Measurements from ENCODE around the gene RPL14.

The RPL14 gene

DNA sequence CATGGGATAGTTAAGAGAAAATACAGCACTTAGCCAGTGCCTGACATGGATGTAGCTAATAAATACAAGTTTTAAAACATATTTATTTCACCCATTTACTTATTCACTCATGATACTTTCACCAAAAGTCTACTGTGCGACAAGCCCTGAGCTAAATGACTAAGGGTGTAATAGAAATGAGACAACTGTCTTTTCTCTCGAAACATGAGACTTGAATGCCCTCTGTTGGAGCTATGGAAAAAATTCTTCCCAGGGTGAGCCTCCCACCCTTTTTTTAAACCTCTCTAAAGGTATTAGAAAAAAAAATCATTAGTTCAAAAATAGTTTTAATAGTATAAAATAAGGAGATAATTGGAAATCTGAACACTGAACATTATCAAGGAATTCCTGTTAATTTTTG, 24.3 kb upstream of the RPL14 start:
- ChIA-PET POLR2A (no interaction called here), CTCF (no interaction called here)
- no peak for DNase-seq (ENCODE audit: extremely low spot score)
- TF ChIP-seq, protein P1, sequence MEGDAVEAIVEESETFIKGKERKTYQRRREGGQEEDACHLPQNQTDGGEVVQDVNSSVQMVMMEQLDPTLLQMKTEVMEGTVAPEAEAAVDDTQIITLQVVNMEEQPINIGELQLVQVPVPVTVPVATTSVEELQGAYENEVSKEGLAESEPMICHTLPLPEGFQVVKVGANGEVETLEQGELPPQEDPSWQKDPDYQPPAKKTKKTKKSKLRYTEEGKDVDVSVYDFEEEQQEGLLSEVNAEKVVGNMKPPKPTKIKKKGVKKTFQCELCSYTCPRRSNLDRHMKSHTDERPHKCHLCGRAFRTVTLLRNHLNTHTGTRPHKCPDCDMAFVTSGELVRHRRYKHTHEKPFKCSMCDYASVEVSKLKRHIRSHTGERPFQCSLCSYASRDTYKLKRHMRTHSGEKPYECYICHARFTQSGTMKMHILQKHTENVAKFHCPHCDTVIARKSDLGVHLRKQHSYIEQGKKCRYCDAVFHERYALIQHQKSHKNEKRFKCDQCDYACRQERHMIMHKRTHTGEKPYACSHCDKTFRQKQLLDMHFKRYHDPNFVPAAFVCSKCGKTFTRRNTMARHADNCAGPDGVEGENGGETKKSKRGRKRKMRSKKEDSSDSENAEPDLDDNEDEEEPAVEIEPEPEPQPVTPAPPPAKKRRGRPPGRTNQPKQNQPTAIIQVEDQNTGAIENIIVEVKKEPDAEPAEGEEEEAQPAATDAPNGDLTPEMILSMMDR (IDR thresholded peaks at IDR 0.05; ENCODE audit: control extremely low read depth, extremely low read depth, low read depth, missing control alignments) = no peak

GRCh38 chr3:40437889-40438288, 19.2 kb upstream of the RPL14 start:
- DNase-seq (ENCODE audit: extremely low spot score) = no peak
- POLR2A ChIA-PET = no interaction called here
- TF ChIP-seq, protein P1 (IDR thresholded peaks at IDR 0.05; ENCODE audit: control extremely low read depth, extremely low read depth, low read depth, missing control alignments) = no peak
- CTCF ChIA-PET = interaction anchor here (1.6 kb wide), 1 partner anchor 8 kb away, joined by 5 read pairs; no protein-coding TSS in a partner anchor

GRCh38 chr3:40445062-40445461, 12.1 kb upstream of the RPL14 start:
- TF ChIP-seq, protein P1 (IDR thresholded peaks at IDR 0.05; ENCODE audit: control extremely low read depth, extremely low read depth, low read depth, missing control alignments) = no peak

DNA sequence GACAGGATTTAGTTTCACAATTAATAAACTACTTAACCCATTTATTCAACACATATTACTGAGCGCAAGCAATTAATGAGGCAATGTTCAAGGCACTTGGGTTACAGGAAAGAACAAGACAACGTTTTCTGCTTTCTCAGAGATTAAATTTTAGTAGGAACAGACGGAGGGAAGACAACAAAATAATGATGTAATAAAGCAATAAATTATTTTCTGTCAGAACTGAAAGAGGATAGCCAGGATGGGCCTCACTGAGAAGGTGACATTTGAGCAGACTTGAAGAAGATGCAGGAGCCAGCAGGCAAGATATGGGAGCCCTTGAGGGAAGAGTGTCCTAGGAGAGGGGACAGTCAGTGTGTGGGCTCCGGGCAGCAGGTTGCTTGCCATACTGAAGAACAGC, 11.3 kb upstream of the RPL14 start:
- no peak for DNase-seq (ENCODE audit: extremely low spot score)
- CTCF ChIA-PET = no interaction called here
- TF ChIP-seq, protein P1 (IDR thresholded peaks at IDR 0.05; ENCODE audit: control extremely low read depth, extremely low read depth, low read depth, missing control alignments) = no peak
- POLR2A ChIA-PET = no interaction called here

More at GRCh38 chr3:40445062-40445461, 12.1 kb upstream of the RPL14 start:
- ChIA-PET CTCF (no interaction called here), POLR2A (no interaction called here)
- DNase-seq (ENCODE audit: extremely low spot score) = no peak

DNA sequence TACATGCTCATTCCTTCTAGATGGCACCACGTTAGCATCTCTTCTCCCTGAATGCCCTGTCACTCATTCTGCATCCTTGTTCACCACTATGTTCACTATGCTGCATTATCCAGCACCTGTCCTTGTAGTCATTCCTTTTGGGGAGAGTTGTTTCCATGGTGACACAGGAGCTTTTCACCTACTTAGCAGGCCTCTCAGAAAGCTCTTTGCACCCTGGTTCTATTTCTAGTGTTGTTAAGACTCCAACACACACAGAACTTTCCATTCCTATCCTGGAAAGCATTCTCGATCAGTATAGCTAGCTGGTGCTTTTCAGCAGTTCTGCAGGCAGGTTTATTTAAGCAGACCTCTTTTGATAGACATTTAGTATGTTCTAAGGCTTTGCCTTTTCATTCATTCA, 6.7 kb upstream of the RPL14 start:
- CTCF ChIA-PET = no interaction called here

GRCh38 chr3:40451551-40451950, 5.6 kb upstream of the RPL14 start:
- TF ChIP-seq, protein P1 (IDR thresholded peaks at IDR 0.05; ENCODE audit: control extremely low read depth, extremely low read depth, low read depth, missing control alignments) = no peak
- no peak for DNase-seq (ENCODE audit: extremely low spot score)
- ChIA-PET CTCF (no interaction called here), POLR2A (interaction anchor here (0.5 to 0.8 kb wide), 2 partner anchors 211 to 1042 kb away, joined by 3 to 4 read pairs; no protein-coding TSS in a partner anchor)

More for the DNA sequence above, 6.7 kb upstream of the RPL14 start:
- POLR2A ChIA-PET = interaction anchor here (0.7 kb wide), 1 partner anchor 21 kb away, joined by 4 read pairs; no protein-coding TSS in a partner anchor
- TF ChIP-seq, protein P1 (IDR thresholded peaks at IDR 0.05; ENCODE audit: control extremely low read depth, extremely low read depth, low read depth, missing control alignments) = no peak
- no peak for DNase-seq (ENCODE audit: extremely low spot score)
